ENCODE data around the gene TBX3.
A peak's percentile ranks its signal among the peaks of the same experiment; 100 is the strongest.

The TBX3 gene

DNA sequence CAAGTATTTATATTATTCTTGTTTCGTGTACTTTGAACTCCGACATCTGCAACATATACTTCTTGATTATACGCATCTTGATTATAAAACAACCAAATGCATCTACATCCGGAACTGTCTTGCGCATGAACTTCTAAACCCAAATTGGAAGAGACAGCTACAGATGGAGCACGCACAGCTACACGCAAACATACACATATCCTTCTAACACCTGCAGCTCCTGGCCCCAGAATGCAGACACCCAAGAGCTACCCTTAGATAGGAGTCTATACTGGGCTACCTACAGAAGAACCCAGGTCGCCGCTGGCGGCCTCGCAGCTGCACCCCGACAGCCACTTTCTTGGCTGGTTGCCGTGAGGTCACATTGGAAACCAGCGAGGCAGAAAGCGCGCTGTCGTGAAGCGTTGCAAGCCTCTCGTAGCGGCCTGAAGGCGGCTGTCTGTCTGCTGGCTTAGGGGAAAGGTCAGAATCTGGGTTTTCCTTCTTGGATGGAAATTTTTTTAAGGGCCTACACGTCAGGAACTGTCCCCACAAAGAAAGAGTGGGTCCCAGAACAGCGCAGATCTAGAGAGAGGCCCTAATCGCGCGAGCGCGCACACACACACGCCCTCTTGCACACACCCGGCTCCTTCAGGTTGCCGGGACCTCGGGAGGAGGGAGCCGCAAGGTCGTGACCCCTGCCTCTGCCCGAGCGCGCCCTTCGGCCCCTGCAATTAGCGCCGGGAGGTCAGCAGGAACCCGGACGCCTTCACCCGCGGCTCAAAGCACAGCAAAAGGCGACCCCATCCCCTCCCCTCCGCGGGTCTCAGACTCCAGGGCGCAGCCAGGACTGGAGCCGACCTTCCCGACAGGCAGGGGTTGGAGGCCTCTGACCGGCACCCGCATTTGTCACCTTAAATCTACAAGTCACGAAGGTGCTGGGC lies 17.0 kb downstream of the TBX3 start:
- DNase-seq: no peak

DNA sequence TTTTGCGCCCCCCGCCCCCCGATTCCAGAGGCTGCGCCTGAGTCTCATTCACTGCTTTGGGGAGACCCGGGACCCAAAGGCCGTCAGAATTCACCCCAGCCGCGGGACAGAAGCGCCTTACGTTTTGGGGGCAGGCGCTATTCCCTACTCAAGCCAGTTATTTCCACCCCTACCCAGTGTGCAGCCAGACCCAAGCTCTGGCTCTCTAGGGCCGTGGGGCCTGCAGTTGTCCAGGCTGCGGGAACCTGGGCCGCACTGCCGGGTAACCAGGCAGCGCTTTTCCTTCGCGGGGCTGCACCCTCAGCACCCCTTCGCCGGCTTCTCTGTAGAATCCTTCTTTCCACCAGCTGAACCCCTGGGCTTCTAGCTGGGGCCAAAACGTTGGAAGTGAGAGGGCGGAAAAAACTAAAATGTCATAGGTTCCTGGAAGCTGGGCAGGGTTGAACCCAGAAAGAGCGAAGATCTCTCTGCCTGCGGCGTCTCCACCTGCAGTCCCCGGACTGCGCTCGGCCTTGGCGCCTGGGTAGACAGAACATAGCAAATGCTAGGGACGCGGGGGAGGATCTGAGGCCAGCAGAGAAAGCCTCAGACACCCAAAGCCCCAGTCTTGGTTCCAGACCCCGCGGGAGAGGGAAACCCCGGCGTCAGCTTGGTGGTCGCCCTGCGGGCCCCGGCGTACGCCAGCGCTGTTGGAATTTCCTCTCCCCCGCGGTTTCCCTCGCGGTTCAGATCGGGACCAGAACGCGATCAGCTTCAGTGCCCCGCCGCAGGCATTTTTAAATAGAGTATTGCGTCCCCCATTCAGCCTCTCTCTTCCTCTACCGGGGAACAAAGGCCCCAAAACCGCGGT lies 18.3 kb downstream of the TBX3 start:
- no peak for DNase-seq

- no peak for DNase-seq
Observed at GRCh38 chr12:114664651-114665320, 19.2 kb downstream of the TBX3 start.

DNA sequence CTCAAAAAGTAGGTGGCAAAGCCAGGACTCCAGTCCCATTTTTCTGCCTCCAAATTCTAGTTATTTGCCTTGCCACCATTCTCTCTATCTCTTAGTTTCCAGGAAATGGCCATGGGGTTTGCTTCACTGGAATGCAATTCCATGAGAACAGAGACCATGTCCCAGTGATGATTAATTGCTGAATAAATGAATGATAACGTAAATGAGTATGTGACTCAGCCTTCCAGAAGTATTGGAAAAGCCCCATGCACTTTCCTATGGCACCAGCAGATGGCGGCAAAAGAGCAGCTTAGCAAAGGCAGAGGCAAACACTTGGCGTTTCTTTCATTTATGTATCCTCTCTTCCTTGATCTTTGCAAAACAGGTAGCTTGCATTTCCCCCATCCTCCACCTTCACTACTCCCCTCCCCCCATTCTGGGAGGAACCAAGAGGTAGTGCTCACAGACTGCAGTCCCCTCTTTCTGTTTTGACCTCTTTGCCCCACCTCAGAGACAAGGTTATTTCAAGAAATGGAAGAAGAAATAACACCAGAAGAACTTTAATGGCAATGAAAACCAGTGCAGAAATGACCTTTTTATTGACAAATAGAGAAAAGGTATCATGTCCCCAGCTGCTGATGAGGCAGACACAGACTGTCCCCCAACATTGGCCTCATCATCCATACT lies 21.3 kb downstream of the TBX3 start:
- peak; percentile 69 for DNase-seq

GRCh38 chr12:114661245-114661644 lies 22.7 kb downstream of the TBX3 start:
- no peak for DNase-seq

GRCh38 chr12:114659084-114659483 lies 24.9 kb downstream of the TBX3 start:
- no peak for DNase-seq

- DNase-seq: no peak
Observed at GRCh38 chr12:114658002-114658441, 26.0 kb downstream of the TBX3 start.

- DNase-seq: no peak
Observed at GRCh38 chr12:114657597-114657920, 26.4 kb downstream of the TBX3 start.

GRCh38 chr12:114656906-114657596 lies 26.9 kb downstream of the TBX3 start:
- no peak for DNase-seq

DNA sequence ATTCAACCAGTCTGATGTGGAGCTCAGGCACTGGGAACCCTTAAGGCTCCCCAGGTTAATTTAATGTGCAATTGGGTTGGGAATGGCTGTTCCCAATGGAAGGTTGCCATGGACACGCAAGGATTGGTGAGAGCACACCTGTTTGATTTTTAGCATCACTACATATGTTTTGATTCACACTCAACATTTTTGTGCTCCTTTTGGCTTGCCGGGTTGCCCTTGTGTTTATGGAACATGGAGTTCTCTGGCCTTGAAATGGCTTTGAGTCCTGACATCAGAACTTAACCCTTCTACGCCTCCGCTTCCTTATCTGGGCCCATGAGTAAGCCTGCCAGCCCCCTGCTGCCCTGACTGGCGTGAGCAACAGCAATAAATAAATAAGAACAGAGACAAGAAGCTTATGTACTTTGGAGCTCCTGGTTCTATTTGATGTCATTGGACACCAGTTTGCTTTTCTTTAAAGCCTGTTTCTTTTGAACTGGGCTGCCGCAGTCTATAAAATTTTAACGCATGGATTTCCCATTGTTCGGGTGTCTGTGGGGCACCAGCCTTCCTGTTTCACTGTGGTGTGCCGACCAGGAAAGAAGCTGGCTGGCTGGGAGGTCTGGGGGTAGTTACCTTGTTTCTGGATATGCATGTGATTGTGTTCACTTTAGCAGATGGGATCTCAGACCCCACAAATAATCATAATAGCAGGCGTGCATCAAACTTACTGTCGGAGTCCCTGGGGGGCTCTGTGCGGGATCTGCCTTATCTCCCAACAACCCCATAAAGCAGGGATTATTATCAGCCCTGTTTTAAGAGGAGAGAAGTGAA lies 27.8 kb downstream of the TBX3 start:
- no peak for DNase-seq

GRCh38 chr12:114649585-114649984 lies 34.4 kb downstream of the TBX3 start:
- no peak for DNase-seq

DNA sequence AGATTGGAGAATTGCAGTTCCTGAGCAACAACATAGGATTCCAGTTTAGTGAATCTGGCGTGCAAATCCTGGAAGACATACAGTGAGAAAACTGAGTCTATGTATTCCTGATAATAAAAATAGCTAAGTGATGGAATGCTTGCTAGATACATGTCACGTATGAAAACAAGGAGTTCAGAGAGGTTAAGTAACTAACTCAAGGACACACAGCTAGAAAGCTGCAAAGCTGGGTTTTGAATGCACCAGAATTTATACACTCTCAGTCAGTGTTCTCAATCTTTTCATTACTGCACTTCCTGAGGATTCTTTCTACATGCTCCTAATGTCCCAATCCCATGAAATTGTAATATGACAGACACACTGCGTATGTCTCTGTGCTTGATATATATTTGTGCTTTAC lies 35.3 kb downstream of the TBX3 start:
- no peak for DNase-seq

- DNase-seq: no peak
Observed at GRCh38 chr12:114638790-114639435, 45.1 kb downstream of the TBX3 start.

DNA sequence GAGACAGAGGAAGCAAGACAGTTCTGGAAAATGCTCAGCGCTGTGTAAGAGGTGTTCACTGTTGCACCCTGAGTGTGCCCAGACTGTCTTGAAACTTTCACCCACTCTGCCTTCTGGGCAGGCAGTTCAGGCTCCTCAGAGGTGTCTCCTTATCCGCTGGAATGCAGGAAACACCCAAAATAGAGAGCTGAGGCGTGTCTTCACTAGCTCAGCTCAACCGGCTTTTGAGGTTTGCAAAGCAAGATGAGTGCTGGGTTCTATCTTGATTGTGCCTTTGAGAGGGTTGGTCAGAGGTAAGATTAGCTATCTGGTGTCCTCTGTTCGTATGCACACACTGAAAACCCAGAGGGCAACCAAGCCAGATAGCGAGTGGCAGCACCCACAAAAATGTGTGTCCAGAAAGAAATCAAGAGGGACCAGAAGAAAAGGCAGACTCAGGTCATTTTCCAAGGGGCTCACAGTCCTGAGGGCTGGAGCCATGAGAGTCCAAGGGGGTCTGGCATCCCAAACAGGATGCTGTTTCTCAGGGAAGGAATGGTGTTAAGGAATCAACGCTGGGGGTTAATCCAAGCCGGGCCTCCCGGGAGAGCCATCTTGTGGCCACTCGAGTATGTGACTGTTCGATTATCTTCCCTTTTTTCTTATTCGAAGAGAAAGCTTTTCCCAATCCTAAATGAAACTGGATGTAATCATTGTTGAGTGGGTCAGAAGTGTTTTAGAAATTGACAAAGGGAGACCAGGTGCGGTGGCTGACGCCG lies 47.1 kb downstream of the TBX3 start:
- no peak for DNase-seq

- no peak for DNase-seq
Observed at GRCh38 chr12:114631242-114631641, 52.7 kb downstream of the TBX3 start.

DNA sequence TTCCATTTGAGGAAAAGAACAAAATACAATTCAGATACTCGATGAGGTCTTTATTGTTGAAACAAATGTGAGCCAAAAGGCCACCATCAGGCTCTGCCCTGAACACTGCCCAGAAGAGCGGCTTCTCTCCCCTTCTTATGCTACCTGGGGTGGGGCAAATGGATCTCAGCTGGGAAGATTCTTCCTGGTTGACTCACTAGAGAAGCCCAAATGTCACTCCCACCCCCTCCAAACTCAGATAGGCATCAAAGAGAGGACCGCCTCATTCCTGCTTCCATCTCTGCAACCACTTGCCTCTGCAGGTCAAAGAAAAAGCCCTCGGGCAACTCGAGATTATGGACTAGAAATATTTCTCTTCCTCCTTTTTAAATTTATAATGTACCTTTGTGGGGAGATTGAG lies 55.8 kb downstream of the TBX3 start:
- no peak for DNase-seq

- DNase-seq: no peak
Observed at GRCh38 chr12:114627393-114627792, 56.6 kb downstream of the TBX3 start.

DNA sequence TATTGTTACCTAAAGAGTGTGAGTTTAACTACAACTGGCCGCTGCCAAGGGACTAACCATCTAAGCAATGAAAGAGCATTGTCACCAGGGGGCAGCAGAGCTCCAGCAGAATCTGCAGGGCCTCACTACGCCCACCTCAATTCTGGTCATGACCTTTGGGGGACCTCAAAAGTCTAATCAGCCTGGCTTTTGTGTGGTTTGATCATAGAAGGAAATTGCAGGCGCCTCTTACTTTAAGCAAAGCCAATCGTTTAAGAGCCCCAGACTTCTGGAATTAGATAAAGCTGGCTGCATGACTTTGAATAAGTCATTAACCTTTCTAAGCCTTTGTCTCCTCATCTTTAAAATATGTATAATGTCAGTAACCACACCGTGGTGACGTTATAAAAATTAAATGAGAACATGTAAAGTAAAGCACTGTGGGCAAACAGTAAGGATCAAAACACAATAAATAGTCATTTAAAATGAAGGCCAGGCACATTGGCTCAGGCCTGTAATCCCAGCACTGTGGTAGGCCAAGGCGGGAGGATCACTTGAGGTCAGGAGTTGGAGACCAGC lies 58.6 kb downstream of the TBX3 start:
- DNase-seq: peak; percentile 59

DNA sequence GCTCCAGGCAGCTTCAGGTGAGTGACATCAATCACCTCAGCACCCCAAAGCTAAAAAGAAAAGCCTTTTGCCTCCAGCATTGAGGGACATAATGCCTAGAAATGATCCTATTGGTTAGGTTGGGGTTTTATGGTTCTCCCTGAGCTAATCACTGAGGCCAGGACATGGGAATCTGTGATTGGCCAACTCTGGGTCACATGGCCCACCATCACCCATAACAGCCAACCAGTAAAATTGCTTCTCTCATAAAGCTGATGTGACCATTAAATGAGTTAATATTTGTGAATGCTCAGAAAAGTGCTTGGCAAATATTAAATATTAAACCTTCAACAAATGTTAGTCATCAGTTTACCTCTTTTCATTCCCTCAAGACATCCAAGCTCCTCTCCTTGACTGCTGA lies 60.2 kb downstream of the TBX3 start:
- no peak for DNase-seq

All from suppressor macrophage treated with lipopolysaccharide for 4 hours (primary cell).